ENCODE results near the gene MSI2.

Gene MSI2

GRCh38 chr17:57684711-57685498, 428.6 kb downstream of the MSI2 start:
- DNase-seq (ENCODE audit: low spot score), result peak; percentile 24

GRCh38 chr17:57685499-57686132, 429.3 kb downstream of the MSI2 start:
- peak; percentile 23 for DNase-seq (ENCODE audit: low spot score)

GRCh38 chr17:57687642-57688041, 431.3 kb downstream of the MSI2 start:
- no peak for DNase-seq (ENCODE audit: low spot score)

- no peak for DNase-seq (ENCODE audit: low spot score)
These were observed 432.9 kb downstream of the MSI2 start for GRCh38 chr17:57689254-57689653.

- DNase-seq (ENCODE audit: low spot score), result no peak
These were observed 435.6 kb downstream of the MSI2 start for GRCh38 chr17:57691939-57692338.

GRCh38 chr17:57692770-57693169, 436.4 kb downstream of the MSI2 start:
- DNase-seq (ENCODE audit: low spot score), result no peak

- DNase-seq (ENCODE audit: low spot score), result no peak
These were observed 437.7 kb downstream of the MSI2 start for GRCh38 chr17:57694051-57694450.

- no peak for DNase-seq (ENCODE audit: low spot score)
These were observed 439.7 kb downstream of the MSI2 start for GRCh38 chr17:57696050-57696449.

- DNase-seq (ENCODE audit: low spot score), result no peak
These were observed 440.9 kb downstream of the MSI2 start for GRCh38 chr17:57697197-57697596.

GRCh38 chr17:57697891-57698711, 441.8 kb downstream of the MSI2 start:
- DNase-seq (ENCODE audit: low spot score), result no peak

GRCh38 chr17:57699751-57700219, 443.5 kb downstream of the MSI2 start:
- peak; percentile 30 for DNase-seq (ENCODE audit: low spot score)

- no peak for DNase-seq (ENCODE audit: low spot score)
These were observed 444.8 kb downstream of the MSI2 start for GRCh38 chr17:57701124-57701523.

GRCh38 chr17:57703273-57703672, 446.9 kb downstream of the MSI2 start:
- DNase-seq (ENCODE audit: low spot score), result no peak

GRCh38 chr17:57704448-57704847, 448.1 kb downstream of the MSI2 start:
- DNase-seq (ENCODE audit: low spot score), result no peak

- DNase-seq (ENCODE audit: low spot score), result no peak
These were observed 449.8 kb downstream of the MSI2 start for GRCh38 chr17:57705921-57706695.

- DNase-seq (ENCODE audit: low spot score), result no peak
These were observed 450.4 kb downstream of the MSI2 start for GRCh38 chr17:57706761-57707160.

GRCh38 chr17:57707892-57708291, 451.6 kb downstream of the MSI2 start:
- peak; percentile 79 for DNase-seq (ENCODE audit: low spot score)

- peak; percentile 88 for DNase-seq (ENCODE audit: low spot score)
These were observed 452.1 kb downstream of the MSI2 start for GRCh38 chr17:57708410-57708809.

- no peak for DNase-seq (ENCODE audit: low spot score)
These were observed 456.8 kb downstream of the MSI2 start for GRCh38 chr17:57713140-57713539.

- DNase-seq (ENCODE audit: low spot score), result no peak
These were observed 458.4 kb downstream of the MSI2 start for GRCh38 chr17:57714665-57715180.

- no peak for DNase-seq (ENCODE audit: low spot score)
These were observed 459.7 kb downstream of the MSI2 start for GRCh38 chr17:57715981-57716380.

- DNase-seq (ENCODE audit: low spot score), result no peak
These were observed 462.6 kb downstream of the MSI2 start for GRCh38 chr17:57718878-57719277.
